MCF 10A (cell line): ENCODE measurements around the gene BAIAP2L2. TPM values are rescaled to one million over a fixed set of nuclear protein-coding genes. Genes with fewer than 3 reads are reported as not detected.

Experiments used
- BruUV-seq: library from RNA; stranded (reverse); fragments of 400-500 nt; replicated peaks from 2 replicates; lab custom pipeline; 2021; lab: Mats Ljungman, UMichigan
- CTCF ChIA-PET: fragments of 300-600 bp; sonication (Branson Sonifier 250); formaldehyde crosslinking; extraction: SDS; loops from one replicate; lab custom pipeline; 2021; ENCODE audit warnings: antibody characterized with exemption, inconsistent platforms; lab: Yijun Ruan, JAX
- POLR2A ChIA-PET: fragments of 300-600, 350-650 bp; sonication (Branson Sonifier 250); formaldehyde crosslinking; extraction: SDS; loops from one replicate; lab custom pipeline; 2020; ENCODE audit warnings: antibody characterized with exemption, inconsistent platforms; lab: Yijun Ruan, JAX
- DNase-seq: peaks from one replicate; pipeline ENCODE4 v3.0.0-alpha.2; 2018; ENCODE audit not compliant: unreplicated experiment
- H3K27ac Mint-ChIP-seq: one replicate; pipeline ENCODE4 v1.8.0; 2022; ENCODE audit warnings: mild to moderate bottlenecking, low read depth, mixed read lengths; ENCODE audit not compliant: unreplicated experiment
- H3K27me3 Mint-ChIP-seq: one replicate; pipeline ENCODE4 v1.8.0; 2022; ENCODE audit warnings: mixed read lengths; ENCODE audit not compliant: insufficient read depth, unreplicated experiment
- H3K36me3 Mint-ChIP-seq: one replicate; pipeline ENCODE4 v1.8.0; 2022; ENCODE audit warnings: mild to moderate bottlenecking, moderate library complexity, mixed read lengths; ENCODE audit not compliant: insufficient read depth, unreplicated experiment
- H3K4me1 Mint-ChIP-seq: one replicate; pipeline ENCODE4 v1.8.0; 2022; ENCODE audit warnings: mixed read lengths; ENCODE audit not compliant: insufficient read depth, unreplicated experiment
- H3K4me3 Mint-ChIP-seq: one replicate; pipeline ENCODE4 v1.8.0; 2022; ENCODE audit warnings: mild to moderate bottlenecking, moderate library complexity, mixed read lengths; ENCODE audit not compliant: unreplicated experiment
- H3K9me3 Mint-ChIP-seq: one replicate; pipeline ENCODE4 v1.8.0; 2022; ENCODE audit warnings: mixed read lengths; ENCODE audit not compliant: unreplicated experiment
- CTCF ChIP-seq: fragments of 200-600 bp; IDR thresholded peaks from one replicate; pipeline ENCODE4 v1.8.0; 2022; ENCODE audit warnings: antibody characterized with exemption, mild to moderate bottlenecking; ENCODE audit not compliant: unreplicated experiment
- intact Hi-C: fragments of 100-400 bp; cut with micrococcal nuclease; formaldehyde crosslinking; loops from 2 replicates; pipeline ENCODE4 v1.14.1; 2022
- total RNA-seq: library from RNA; stranded (reverse); gene quantifications from 2 replicates; pipeline ENCODE4 v1.2.3, GENCODE V29; 2022

Gene BAIAP2L2
- total RNA-seq, 1 experiment from 2014 or later, result 7.1 TPM

- H3K4me3 Mint-ChIP-seq, result no peak overlapping the region
- ChIA-PET POLR2A (no interaction called here), CTCF (interaction anchor here (1.1 kb wide), 1 partner anchor 15 kb away, joined by 5 read pairs; no protein-coding TSS in a partner anchor)
- H3K27me3 Mint-ChIP-seq, result no peaks in the 10 kb centered on the region
- peaks cover 15% of the 10 kb centered on the region for H3K36me3 Mint-ChIP-seq
- H3K4me1 Mint-ChIP-seq, result peaks cover 6% of the 10 kb centered on the region
- H3K9me3 Mint-ChIP-seq, result no peaks in the 10 kb centered on the region
- intact Hi-C loops, result no loop called here
- no peak for DNase-seq
- BruUV-seq, result no TSS peak
- no peak for TF ChIP-seq CTCF
- no peak overlapping the region for H3K27ac Mint-ChIP-seq
Observed at GRCh38 chr22:38129021-38129420, 18.5 kb upstream of the BAIAP2L2 start.

- POLR2A ChIA-PET, result no interaction called here
- Mint-ChIP-seq H3K4me3 (no peak overlapping the region), H3K27ac (no peak overlapping the region), H3K36me3 (peaks cover 15% of the 10 kb centered on the region), H3K4me1 (peaks cover 6% of the 10 kb centered on the region), H3K9me3 (no peaks in the 10 kb centered on the region), H3K27me3 (no peaks in the 10 kb centered on the region)
- no peak for TF ChIP-seq CTCF
- intact Hi-C loops, result no loop called here
- CTCF ChIA-PET, result interaction anchor here (1.1 kb wide), 1 partner anchor 13 kb away, joined by 5 read pairs; no protein-coding TSS in a partner anchor
- no peak for DNase-seq
- BruUV-seq, result no TSS peak
Observed at GRCh38 chr22:38127869-38128268, 17.4 kb upstream of the BAIAP2L2 start.

GRCh38 chr22:38126928-38127668 is 16.6 kb upstream of the BAIAP2L2 start:
- intact Hi-C loops, result no loop called here
- no peaks in the 10 kb centered on the region for H3K27me3 Mint-ChIP-seq
- no peak overlapping the region for H3K27ac Mint-ChIP-seq
- H3K4me3 Mint-ChIP-seq, result no peak overlapping the region
- ChIA-PET POLR2A (interaction anchor here (0.6 kb wide), 1 partner anchor 443 kb away, joined by 3 read pairs; the partner anchor contains the start of gene DMC1), CTCF (no interaction called here)
- TF ChIP-seq CTCF, result no peak
- no TSS peak for BruUV-seq
- H3K36me3 Mint-ChIP-seq, result peaks cover 11% of the 10 kb centered on the region
- peaks cover 6% of the 10 kb centered on the region for H3K4me1 Mint-ChIP-seq
- no peaks in the 10 kb centered on the region for H3K9me3 Mint-ChIP-seq
- no peak for DNase-seq

- intact Hi-C loops, result no loop called here
- Mint-ChIP-seq H3K27me3 (no peaks in the 10 kb centered on the region), H3K4me1 (peaks cover 6% of the 10 kb centered on the region), H3K4me3 (no peak overlapping the region), H3K9me3 (no peaks in the 10 kb centered on the region), H3K27ac (no peak overlapping the region), H3K36me3 (peaks cover 7% of the 10 kb centered on the region)
- POLR2A ChIA-PET, result interaction anchor here (0.6 kb wide), 1 partner anchor 63 kb away, joined by 3 read pairs; no protein-coding TSS in a partner anchor
- no peak for TF ChIP-seq CTCF
- CTCF ChIA-PET, result no interaction called here
- no peak for DNase-seq
- no TSS peak for BruUV-seq
Observed at GRCh38 chr22:38125751-38126201, 15.3 kb upstream of the BAIAP2L2 start.
